Measurements from ENCODE around the gene ARPC1A.

DNA sequence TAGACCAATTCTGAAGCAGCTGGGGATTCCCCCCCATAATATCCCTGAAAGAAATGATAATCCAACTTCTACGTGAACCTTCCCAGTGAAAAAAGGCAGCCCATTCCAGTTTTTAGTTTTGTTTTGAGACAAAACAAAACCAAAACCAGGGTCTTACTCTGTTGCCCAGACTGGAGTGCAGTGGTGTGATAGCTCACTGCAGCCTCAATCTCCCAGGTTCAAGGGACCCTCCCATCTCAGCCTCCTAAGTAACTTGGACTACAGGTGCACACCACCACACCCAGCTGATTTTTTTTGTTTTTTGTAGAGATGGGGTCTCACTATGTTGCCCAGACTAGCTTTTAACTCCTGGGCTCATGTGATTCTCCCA lies 12.5 kb upstream of the ARPC1A start:
- TF ChIP-seq, protein P1, sequence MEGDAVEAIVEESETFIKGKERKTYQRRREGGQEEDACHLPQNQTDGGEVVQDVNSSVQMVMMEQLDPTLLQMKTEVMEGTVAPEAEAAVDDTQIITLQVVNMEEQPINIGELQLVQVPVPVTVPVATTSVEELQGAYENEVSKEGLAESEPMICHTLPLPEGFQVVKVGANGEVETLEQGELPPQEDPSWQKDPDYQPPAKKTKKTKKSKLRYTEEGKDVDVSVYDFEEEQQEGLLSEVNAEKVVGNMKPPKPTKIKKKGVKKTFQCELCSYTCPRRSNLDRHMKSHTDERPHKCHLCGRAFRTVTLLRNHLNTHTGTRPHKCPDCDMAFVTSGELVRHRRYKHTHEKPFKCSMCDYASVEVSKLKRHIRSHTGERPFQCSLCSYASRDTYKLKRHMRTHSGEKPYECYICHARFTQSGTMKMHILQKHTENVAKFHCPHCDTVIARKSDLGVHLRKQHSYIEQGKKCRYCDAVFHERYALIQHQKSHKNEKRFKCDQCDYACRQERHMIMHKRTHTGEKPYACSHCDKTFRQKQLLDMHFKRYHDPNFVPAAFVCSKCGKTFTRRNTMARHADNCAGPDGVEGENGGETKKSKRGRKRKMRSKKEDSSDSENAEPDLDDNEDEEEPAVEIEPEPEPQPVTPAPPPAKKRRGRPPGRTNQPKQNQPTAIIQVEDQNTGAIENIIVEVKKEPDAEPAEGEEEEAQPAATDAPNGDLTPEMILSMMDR (conservative IDR thresholded peaks at IDR 0.05; ENCODE audit: low read depth, low read length): no peak
- no peak for TF ChIP-seq EZH2phosphoT487 (IDR thresholded peaks at IDR 0.05; ENCODE audit: borderline replicate concordance, low read length)
